WTC11 (cell line): ENCODE measurements around the gene TBX3.

Experiments
- ATF3 ChIP-seq: sonication (generic); formaldehyde crosslinking; conservative IDR thresholded peaks from 2 replicates; pipeline ENCODE4 v1.8.1; 2022; ENCODE audit warnings: mild to moderate bottlenecking, missing genetic modification reagents
- CTCF ChIP-seq: fragments of 200-600 bp; IDR thresholded peaks from 2 replicates; pipeline ENCODE4 v1.8.0; 2022; ENCODE audit warnings: antibody characterized with exemption
- ETV6 ChIP-seq: sonication (generic); formaldehyde crosslinking; IDR thresholded peaks from 2 replicates; pipeline ENCODE4 v1.8.1; 2022; ENCODE audit warnings: mild to moderate bottlenecking, missing genetic modification reagents
- FOXK1 ChIP-seq: sonication (generic); formaldehyde crosslinking; IDR thresholded peaks from 2 replicates; pipeline ENCODE4 v1.8.0; 2022; ENCODE audit warnings: mild to moderate bottlenecking, moderate library complexity, missing genetic modification reagents
- GABPB1 ChIP-seq: sonication (generic); formaldehyde crosslinking; IDR thresholded peaks from 2 replicates; pipeline ENCODE4 v1.8.1; 2023; ENCODE audit warnings: mild to moderate bottlenecking, missing genetic modification reagents
- USF2 ChIP-seq: sonication (generic); formaldehyde crosslinking; IDR thresholded peaks from 2 replicates; pipeline ENCODE4 v1.8.1; 2023; ENCODE audit warnings: mild to moderate bottlenecking, missing genetic modification reagents, moderate library complexity
- ZNF121 ChIP-seq: sonication (generic); formaldehyde crosslinking; IDR thresholded peaks from 2 replicates; pipeline ENCODE4 v1.8.0; 2023; ENCODE audit warnings: missing genetic modification reagents
- TF ChIP-seq, protein P1 (sequence below): sonication (generic); formaldehyde crosslinking; IDR thresholded peaks from 2 replicates; pipeline ENCODE4 v1.8.0; 2022; ENCODE audit warnings: mild to moderate bottlenecking, missing genetic modification reagents
- TF ChIP-seq, protein P2 (sequence below): sonication (generic); formaldehyde crosslinking; IDR thresholded peaks from 2 replicates; pipeline ENCODE4 v1.8.1; 2022; ENCODE audit warnings: low read depth, mild to moderate bottlenecking, moderate library complexity, missing genetic modification reagents, borderline replicate concordance
- TF ChIP-seq, protein P3 (sequence below): sonication (generic); formaldehyde crosslinking; IDR thresholded peaks from 2 replicates; pipeline ENCODE4 v1.8.0; 2022; ENCODE audit warnings: mild to moderate bottlenecking, missing genetic modification reagents

GRCh38 chr12:114672817-114673168 is 11.2 kb downstream of the TBX3 start:
- TF ChIP-seq CTCF (no peak), ATF3 (CRISPR knock-in tag) (no peak), USF2 (CRISPR knock-in tag) (no peak), FOXK1 (no peak), ETV6 (CRISPR knock-in tag) (no peak), GABPB1 (CRISPR knock-in tag) (no peak), ZNF121 (CRISPR knock-in tag) (no peak)
- TF ChIP-seq, protein P1, sequence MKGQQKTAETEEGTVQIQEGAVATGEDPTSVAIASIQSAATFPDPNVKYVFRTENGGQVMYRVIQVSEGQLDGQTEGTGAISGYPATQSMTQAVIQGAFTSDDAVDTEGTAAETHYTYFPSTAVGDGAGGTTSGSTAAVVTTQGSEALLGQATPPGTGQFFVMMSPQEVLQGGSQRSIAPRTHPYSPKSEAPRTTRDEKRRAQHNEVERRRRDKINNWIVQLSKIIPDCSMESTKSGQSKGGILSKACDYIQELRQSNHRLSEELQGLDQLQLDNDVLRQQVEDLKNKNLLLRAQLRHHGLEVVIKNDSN (CRISPR knock-in tag) = no peak
- TF ChIP-seq, protein P2, sequence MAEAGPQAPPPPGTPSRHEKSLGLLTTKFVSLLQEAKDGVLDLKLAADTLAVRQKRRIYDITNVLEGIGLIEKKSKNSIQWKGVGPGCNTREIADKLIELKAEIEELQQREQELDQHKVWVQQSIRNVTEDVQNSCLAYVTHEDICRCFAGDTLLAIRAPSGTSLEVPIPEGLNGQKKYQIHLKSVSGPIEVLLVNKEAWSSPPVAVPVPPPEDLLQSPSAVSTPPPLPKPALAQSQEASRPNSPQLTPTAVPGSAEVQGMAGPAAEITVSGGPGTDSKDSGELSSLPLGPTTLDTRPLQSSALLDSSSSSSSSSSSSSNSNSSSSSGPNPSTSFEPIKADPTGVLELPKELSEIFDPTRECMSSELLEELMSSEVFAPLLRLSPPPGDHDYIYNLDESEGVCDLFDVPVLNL (CRISPR knock-in tag) = no peak
- TF ChIP-seq, protein P3, sequence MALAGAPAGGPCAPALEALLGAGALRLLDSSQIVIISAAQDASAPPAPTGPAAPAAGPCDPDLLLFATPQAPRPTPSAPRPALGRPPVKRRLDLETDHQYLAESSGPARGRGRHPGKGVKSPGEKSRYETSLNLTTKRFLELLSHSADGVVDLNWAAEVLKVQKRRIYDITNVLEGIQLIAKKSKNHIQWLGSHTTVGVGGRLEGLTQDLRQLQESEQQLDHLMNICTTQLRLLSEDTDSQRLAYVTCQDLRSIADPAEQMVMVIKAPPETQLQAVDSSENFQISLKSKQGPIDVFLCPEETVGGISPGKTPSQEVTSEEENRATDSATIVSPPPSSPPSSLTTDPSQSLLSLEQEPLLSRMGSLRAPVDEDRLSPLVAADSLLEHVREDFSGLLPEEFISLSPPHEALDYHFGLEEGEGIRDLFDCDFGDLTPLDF (CRISPR knock-in tag) = no peak
